Measurements from ENCODE around the gene GOLGA8Q. TPM values are rescaled to one million over a fixed set of nuclear protein-coding genes. Genes with fewer than 3 reads are reported as not detected.
"Not testable (repeated sequence)": the region's sequence is repeated elsewhere in the genome, so short reads cannot be mapped to it uniquely, and the experiment has no call there.

GOLGA8Q gene
- 1 to 10 TPM in 3 of 4 donors, under 1 TPM in 1; 0.98 to 2.1 (median 1.6) TPM for total RNA-seq

GRCh38 chr15:30551750-30552149 lies at the start of gene GOLGA8Q:
GOLGA8Q (plus strand) TSS chr15:30552050; CDS start chr15:30552078, 28 bp downstream.
- H3K36me3 ChIP-seq; H3K4me3 ChIP-seq; H3K9me3 ChIP-seq; H3K4me1 ChIP-seq; intact Hi-C loops (cut with DNase I); H3K27ac ChIP-seq (replicated peaks in 1 of 4); DNase-seq (ENCODE audit: extremely low spot score); H3K27me3 ChIP-seq: not testable (repeated sequence)
- WGBS: 74% methylated on average over 3 of the region's 9 CpGs

DNA sequence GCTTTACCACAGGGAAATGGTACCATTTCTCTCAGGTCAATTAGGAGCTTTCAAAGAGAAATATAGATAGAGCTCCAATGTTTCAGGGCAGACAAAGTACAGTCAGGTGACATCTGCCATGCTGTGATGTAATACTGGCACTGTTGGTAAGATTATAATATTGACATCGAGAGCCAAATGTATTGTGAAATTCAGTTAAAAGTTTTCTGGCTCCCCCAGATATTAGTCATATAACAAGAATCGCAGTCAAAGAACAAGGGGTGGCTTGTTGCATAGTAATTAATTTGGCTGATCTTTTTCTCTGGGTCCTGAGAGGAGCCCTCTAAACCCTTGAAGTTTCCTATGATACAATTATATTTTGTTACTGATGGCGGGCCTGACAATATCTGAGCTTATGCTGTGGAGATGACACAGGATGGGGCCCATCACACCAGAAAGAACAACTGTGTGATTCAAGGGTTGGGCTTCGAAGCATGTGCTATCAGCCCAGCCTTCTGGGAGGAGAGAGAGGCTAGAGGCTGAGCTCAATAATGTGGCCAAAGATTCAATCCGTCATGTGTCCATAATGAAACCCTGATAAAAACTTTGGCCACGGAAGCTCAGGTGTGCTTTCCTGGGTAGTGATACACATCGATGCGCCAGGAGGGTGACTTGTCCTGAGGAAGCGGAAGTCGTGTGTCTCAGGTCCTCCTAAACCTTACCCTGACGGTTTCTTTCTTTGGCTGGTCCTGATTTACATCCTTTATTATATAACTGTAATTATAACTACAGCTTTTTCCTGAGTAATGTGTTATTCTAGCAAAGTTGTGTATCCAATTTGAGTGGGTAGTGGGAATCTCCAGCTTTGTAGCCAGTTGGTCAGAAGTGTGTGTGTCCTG lies 48.7 kb upstream of the GOLGA8Q start:
- H3K4me3 ChIP-seq; H3K4me1 ChIP-seq; H3K36me3 ChIP-seq; DNase-seq (ENCODE audit: extremely low spot score); H3K27me3 ChIP-seq; intact Hi-C loops (cut with DNase I); H3K9me3 ChIP-seq; H3K27ac ChIP-seq (replicated peaks in 1 of 4): not testable (repeated sequence)
- WGBS: 100% methylated on average over 2 of the region's 11 CpGs

- H3K36me3 ChIP-seq; H3K9me3 ChIP-seq; H3K4me1 ChIP-seq; H3K4me3 ChIP-seq; H3K27ac ChIP-seq (replicated peaks in 1 of 4); intact Hi-C loops (cut with DNase I); H3K27me3 ChIP-seq; DNase-seq (ENCODE audit: extremely low spot score): not testable (repeated sequence)
- WGBS: 60% methylated on average over 2 of the region's 5 CpGs
Measured at GRCh38 chr15:30504162-30504843, 47.5 kb upstream of the GOLGA8Q start.

GRCh38 chr15:30514545-30514944 lies 37.3 kb upstream of the GOLGA8Q start:
- no CpG with 5 or more reads among the region's 4 CpGs for WGBS
- DNase-seq (ENCODE audit: extremely low spot score); H3K36me3 ChIP-seq; H3K27me3 ChIP-seq; H3K4me3 ChIP-seq; H3K27ac ChIP-seq (replicated peaks in 1 of 4); intact Hi-C loops (cut with DNase I); H3K9me3 ChIP-seq; H3K4me1 ChIP-seq: not testable (repeated sequence)

- H3K9me3 ChIP-seq; intact Hi-C loops (cut with DNase I); H3K36me3 ChIP-seq; DNase-seq (ENCODE audit: extremely low spot score); H3K4me1 ChIP-seq; H3K4me3 ChIP-seq; H3K27ac ChIP-seq (replicated peaks in 1 of 4); H3K27me3 ChIP-seq: not testable (repeated sequence)
- WGBS: 60% methylated on average over 1 of the region's 7 CpGs
Measured at GRCh38 chr15:30523453-30524243, 28.2 kb upstream of the GOLGA8Q start.

DNA sequence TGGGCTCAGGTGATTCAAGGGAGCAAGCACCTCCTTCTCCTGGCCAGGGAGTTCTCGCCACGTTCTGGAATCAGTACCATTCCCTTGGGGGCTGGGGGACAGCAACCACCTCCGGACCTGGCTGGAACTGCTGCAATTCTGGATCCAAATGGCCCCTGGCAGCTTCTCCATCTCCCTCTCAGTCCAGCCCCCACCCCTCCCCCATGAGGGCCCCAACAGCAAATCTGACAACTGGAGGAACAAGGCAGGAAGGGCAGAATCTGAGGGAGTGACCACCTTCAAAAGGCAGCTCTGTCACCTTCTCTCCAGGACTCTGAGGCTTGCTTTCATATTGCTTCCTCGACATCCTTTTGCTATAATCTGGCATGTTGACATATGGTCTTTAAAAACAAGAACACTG lies 25.9 kb upstream of the GOLGA8Q start:
- H3K4me3 ChIP-seq; H3K9me3 ChIP-seq; DNase-seq (ENCODE audit: extremely low spot score); H3K27ac ChIP-seq (replicated peaks in 1 of 4); H3K36me3 ChIP-seq; H3K27me3 ChIP-seq; intact Hi-C loops (cut with DNase I); H3K4me1 ChIP-seq: not testable (repeated sequence)
- no CpG with 5 or more reads among the region's 4 CpGs for WGBS

GRCh38 chr15:30529049-30529448 lies 22.8 kb upstream of the GOLGA8Q start:
- H3K4me3 ChIP-seq; H3K27ac ChIP-seq (replicated peaks in 1 of 4); intact Hi-C loops (cut with DNase I); H3K36me3 ChIP-seq; H3K27me3 ChIP-seq; H3K4me1 ChIP-seq; H3K9me3 ChIP-seq; DNase-seq (ENCODE audit: extremely low spot score): not testable (repeated sequence)
- no CpG with 5 or more reads among the region's 3 CpGs for WGBS

- DNase-seq (ENCODE audit: extremely low spot score); H3K9me3 ChIP-seq; intact Hi-C loops (cut with DNase I); H3K27me3 ChIP-seq; H3K36me3 ChIP-seq; H3K4me3 ChIP-seq; H3K4me1 ChIP-seq; H3K27ac ChIP-seq (replicated peaks in 1 of 4): not testable (repeated sequence)
- TF ChIP-seq, protein P1, sequence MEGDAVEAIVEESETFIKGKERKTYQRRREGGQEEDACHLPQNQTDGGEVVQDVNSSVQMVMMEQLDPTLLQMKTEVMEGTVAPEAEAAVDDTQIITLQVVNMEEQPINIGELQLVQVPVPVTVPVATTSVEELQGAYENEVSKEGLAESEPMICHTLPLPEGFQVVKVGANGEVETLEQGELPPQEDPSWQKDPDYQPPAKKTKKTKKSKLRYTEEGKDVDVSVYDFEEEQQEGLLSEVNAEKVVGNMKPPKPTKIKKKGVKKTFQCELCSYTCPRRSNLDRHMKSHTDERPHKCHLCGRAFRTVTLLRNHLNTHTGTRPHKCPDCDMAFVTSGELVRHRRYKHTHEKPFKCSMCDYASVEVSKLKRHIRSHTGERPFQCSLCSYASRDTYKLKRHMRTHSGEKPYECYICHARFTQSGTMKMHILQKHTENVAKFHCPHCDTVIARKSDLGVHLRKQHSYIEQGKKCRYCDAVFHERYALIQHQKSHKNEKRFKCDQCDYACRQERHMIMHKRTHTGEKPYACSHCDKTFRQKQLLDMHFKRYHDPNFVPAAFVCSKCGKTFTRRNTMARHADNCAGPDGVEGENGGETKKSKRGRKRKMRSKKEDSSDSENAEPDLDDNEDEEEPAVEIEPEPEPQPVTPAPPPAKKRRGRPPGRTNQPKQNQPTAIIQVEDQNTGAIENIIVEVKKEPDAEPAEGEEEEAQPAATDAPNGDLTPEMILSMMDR (IDR thresholded peaks at IDR 0.05): peak; percentile 24 to 33 (median 26)
- 0% methylated on average over 2 of the region's 6 CpGs for WGBS
Measured at GRCh38 chr15:30566949-30567348, 15.1 kb downstream of the GOLGA8Q start.

DNA sequence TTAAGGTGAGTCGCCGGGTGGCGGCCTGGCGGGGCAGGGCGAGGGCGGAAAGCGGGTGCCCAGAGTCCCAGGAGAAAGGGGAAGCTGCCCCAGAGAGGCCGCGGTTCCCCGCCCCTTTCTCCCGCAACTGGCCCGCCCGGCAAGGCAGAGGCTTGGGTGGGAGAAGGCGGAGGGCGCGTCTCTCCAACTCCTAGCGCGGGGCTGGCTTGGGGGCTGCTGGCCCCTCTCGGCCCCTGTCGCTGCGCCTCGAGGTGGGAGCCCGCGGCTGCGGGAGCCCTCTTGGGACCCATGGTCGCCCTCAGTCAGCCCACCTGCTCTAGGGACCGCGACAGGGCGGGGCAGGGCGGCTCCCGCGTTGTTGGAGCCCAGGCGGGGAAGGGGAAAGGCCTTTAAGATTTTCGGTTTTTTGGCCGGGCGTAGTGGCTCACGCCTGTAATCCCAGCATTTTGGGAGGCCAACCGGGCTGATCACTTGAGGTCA lies 21.2 kb downstream of the GOLGA8Q start:
- DNase-seq (ENCODE audit: extremely low spot score); H3K27ac ChIP-seq (replicated peaks in 1 of 4); H3K4me1 ChIP-seq; H3K9me3 ChIP-seq; H3K36me3 ChIP-seq; H3K27me3 ChIP-seq; intact Hi-C loops (cut with DNase I): not testable (repeated sequence)
- peak overlapping the region in 3 of 4 donors; percentile 31 to 57 (median 46) for H3K4me3 ChIP-seq
- WGBS: no CpG with 5 or more reads among the region's 38 CpGs

DNA sequence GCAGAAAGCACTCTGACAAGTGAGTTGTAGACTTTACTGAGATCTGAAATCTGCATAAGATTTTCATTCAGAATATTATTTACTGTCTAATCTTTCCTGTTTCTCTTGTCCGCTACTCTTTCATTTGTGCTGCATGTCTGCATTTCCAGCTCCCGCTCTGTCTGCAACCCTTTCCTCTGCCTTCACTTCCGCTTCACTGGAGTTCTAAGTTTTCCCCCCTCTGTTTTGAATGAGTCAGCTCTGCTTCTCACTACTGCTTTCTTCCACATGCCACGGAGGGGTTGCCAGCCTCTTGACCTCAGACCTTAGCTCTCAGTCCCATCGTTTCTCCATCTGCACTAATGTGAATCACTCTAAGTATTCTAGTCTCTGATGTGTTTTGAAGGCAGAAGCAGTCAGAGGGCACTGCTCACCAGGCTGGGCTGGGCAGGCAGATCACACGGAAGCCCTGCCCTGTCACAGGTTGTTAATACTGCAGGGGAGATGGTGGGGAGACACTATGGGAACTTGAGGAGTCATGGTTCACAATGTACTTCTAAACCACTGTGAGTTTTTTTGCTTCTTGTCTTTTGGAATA lies 27.6 kb downstream of the GOLGA8Q start:
- WGBS: no CpG with 5 or more reads among the region's 6 CpGs

GRCh38 chr15:30580716-30581115 lies 28.9 kb downstream of the GOLGA8Q start:
- H3K27ac ChIP-seq (replicated peaks in 1 of 4); H3K9me3 ChIP-seq; intact Hi-C loops (cut with DNase I); H3K4me3 ChIP-seq; H3K4me1 ChIP-seq; H3K27me3 ChIP-seq; DNase-seq (ENCODE audit: extremely low spot score); H3K36me3 ChIP-seq: not testable (repeated sequence)
- no CpG with 5 or more reads among the region's 4 CpGs for WGBS

More for the DNA sequence above, 27.6 kb downstream of the GOLGA8Q start:
- H3K27me3 ChIP-seq; intact Hi-C loops (cut with DNase I); H3K36me3 ChIP-seq; H3K27ac ChIP-seq (replicated peaks in 1 of 4); H3K4me1 ChIP-seq; H3K9me3 ChIP-seq; H3K4me3 ChIP-seq; DNase-seq (ENCODE audit: extremely low spot score): not testable (repeated sequence)

Data from esophagus muscularis mucosa (tissue), 4 donors.